ENCODE measurements around the gene ITGA11.

GRCh38 chr15:68335655-68336054 is 96.3 kb downstream of the ITGA11 start:
- TF ChIP-seq CTCF (conservative IDR thresholded peaks at IDR 0.05; ENCODE audit: low read length) (no peak), EZH2phosphoT487 (IDR thresholded peaks at IDR 0.05; ENCODE audit: borderline replicate concordance, low read depth, low read length) (no peak)
